ENCODE measurements around the gene C10orf71.

C10orf71 gene, protein sequence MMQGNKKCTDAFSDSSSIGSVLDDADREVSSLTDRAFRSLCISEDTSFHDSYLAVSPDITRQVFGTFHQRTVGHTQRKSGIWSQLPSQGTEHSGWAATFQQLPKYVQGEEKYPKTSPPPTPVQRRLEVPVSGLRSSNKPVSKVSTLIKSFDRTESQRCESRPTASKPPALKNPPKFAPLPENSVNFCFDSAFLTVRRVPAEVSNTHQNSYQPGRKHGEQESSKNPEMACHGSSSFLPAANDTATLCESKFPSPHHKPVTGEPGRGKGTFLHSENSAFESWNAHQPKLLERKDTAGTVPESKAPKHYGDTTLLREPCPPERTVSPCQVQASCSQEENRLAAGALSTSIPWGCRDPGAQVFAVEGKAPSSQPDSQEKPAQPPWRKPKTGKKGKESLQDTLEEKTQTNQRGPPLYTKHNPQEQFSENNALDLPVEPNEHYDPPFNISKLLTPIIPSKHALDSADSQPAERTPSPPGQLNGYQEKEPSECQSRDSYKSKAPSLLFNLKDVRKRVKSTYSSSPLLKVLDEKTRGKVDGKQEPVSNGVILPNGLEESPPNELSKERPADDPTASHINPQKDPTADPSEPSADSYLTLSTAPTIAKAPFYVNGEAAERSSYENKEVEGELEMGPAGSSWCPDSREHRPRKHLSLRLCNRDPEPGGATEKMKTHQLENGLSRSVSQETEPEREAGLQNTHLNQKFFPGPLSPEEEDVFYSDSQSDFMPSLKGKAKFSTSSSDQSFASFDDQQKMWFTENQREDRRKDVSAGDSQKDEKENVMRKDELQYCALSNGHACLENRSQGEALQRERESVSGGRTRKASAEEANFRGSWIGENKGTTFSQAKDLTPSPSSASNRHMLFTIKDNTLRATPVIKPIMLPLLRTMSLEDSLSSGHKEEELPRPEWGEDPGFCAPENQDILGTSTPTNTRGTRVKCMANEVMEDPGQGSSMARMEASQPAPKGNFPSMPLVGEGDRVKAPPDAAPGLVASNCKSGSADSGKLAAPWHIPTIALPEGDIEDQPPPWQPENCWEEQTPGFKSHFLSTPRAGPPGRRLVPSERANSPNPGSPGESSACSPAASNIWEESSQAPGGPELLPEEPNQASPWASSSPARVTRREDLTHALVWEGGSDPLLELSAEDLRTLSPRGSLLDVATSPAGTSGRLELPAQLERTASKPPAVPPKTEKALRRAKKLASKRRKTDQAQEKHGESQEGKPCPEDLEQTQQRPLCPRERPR (N-terminal part only)

GRCh38 chr10:49298983-49299815, at the start of gene C10orf71:
TSS of gene C10orf71 (plus strand) at chr10:49299170. CDS start at chr10:49322546, 23,376 bp downstream.
- DNase-seq: no peak

DNA sequence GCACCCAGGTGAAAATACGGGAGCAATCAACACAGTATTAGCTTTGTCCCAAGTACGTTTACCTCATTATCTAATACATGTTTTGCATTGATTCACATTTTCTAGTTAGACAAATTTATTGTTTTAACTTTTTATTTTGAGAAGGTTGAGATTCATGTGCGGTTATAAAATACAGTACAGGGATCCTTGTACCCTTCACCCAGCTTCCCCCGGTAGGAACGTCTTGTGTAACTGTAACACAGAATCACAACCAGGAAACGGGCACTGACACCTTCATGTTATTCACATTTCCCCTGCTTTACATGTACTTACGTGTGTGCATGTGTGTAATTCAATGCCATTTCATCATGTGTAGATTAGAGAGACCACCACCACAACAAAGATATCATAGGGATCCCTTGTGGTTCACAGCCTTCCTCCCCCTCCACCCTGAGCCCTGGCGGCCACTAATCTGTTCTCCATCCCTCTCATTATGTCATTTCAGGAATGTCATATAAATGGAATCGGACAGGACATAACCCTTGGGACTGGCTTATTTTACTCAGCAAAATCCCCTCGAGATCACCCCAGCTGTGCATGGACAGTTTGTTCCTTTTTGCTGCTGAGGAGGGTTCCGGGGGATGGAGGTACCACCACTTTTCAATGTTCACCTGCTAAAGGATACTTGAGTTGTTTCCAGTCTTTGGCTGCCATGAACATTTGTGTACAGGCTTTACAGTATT, 46.5 kb upstream of the C10orf71 start:
- no peak for DNase-seq

DNA sequence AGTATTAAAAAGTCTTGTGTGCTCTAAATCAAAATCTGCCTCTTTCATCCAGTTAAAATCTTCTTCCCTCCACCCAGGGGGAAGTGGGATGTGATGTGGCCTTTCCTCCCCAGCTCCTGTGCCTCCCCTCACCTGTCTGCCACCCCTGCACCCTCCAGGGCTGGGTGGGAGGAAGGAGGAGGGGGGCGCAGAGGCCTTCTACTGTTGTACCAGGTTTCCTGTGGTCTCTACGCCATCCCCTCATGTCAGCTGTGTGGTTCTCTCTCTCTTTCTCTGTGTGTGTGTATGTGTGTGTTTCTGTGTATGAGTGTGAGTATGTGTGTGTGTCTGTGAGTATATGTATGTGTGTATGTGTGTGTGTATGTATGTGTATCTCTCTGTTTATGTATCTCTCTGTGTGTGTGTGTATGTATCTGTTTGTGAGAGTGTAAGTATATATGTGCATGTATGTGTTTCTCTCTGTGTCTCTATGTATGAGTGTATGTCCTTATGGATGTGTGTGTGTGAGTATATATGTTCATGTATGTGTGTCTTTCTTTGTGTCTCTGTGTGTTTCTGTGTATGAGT, 45.5 kb upstream of the C10orf71 start:
- DNase-seq: no peak

DNA sequence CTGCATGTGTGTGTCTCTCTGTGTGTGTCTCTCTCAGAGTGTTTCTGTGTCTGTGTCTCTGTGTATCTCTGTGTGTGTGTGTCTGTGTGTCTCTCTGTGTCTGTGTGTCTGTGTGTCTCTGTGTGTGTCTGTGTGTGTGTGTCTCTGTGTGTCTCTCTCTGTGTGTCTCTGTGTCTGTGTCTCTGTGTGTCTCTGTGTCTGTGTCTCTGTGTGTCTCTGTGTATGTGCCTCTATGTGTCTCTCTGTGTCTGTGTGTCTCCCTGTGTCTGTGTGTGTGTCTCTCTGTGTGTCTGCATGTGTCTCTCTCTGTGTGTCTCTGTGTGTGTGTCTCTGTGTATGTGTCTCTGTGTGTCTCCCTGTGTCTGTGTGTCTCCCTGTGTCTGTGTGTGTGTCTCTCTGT, 44.8 kb upstream of the C10orf71 start:
- DNase-seq: no peak

- DNase-seq: no peak
Measured at GRCh38 chr10:49254556-49255318, 44.2 kb upstream of the C10orf71 start.

- DNase-seq: no peak
Measured at GRCh38 chr10:49255883-49256282, 43.1 kb upstream of the C10orf71 start.

GRCh38 chr10:49257154-49257553, 41.8 kb upstream of the C10orf71 start:
- DNase-seq: no peak

DNA sequence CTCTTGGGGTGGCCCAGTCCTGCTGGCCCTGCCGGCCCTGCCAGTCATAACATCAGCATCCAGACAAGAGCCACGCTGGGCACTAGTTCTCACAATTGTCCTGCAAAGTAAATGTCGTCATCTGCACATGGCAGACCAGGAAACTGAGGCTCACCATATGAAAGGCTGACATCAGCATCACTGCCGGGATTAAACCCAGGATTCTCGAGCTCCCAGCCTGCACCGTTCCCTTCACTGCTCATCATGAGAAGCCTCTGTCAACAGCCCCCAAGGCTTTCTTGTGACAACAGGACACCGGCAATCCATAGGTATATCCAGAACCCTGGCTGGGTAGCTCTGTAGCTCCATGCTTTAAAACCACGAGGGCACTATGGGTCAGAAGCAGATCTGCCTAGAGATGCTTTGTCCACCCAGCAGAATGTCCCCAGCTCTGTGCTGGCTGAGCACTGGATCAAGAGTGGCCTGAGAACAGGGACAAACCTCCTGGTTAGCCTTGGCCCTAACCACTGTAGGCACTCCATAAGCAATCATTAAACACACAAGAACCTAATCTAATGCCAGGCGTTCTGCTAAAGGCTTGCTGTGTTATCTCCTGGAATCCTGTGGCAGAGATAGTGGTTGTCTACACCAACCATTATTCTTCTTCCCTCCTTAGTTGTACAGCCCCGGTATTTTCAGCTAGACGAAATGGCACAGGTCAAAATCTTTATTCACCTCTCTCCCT, 41.2 kb upstream of the C10orf71 start:
- no peak for DNase-seq

- no peak for DNase-seq
Measured at GRCh38 chr10:49258350-49258683, 40.7 kb upstream of the C10orf71 start.

GRCh38 chr10:49260644-49261296, 38.2 kb upstream of the C10orf71 start:
- DNase-seq: no peak

- DNase-seq: no peak
Measured at GRCh38 chr10:49263591-49263990, 35.4 kb upstream of the C10orf71 start.

DNA sequence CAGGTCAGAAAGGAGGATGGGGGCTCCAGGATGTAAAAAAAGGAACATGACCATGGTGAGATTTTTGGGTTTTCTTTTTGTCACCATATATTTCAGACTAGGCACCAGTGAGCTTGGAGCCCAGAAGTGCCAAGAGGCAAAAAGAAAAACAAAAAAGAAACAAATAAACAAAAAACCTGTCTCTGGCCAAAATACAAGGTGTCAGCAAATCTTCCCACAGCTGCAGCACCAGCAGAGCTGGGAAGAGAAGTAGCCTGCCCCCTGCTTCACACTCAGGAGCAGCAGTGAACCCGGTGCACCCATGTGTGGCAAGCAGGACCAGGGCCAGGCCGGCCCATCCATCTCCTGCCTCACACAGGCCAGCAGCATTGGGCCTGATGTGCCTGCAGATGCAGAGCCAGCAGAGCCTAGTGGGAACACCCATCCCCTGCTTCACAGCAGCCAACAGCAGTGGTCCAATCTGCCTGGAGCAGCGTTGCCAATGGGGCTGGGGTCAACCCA, 34.7 kb upstream of the C10orf71 start:
- no peak for DNase-seq

DNA sequence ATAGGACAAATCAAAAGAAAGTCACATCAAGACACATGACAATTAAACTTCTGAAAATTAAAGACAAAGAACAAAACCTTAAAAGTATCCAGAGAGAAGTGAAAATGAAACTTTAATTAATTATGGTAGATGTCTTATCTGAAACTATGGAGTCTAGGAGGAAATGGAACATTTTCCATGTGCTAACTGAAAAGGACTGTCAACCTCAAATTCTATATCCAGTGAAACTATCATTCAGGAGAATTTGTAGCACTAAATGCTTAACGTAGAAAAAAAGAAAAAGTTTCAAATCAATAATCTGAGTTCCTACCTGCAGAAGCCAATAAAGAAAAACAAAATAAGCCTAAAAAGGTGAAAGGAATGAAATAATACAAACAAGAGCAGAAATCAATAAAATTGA, 33.1 kb upstream of the C10orf71 start:
- no peak for DNase-seq

DNA sequence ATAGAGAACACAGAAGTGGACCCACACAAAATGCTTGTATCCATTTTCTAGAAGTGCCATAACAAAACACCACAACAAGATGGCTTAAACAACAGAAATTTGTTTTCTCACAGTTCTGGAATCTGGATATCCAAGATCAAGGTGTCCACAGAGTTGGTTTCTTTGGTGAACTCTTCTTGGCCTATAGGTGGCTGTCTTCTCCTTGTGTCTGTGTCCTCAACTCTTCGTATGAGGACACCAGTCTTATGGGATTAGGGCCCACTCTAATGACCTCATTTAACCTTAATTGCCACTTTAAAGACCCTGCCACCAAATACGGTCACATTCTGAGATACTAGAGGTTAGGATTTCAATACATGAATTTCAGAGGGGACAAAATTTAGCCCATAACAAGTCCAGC, 30.8 kb upstream of the C10orf71 start:
- DNase-seq: no peak

DNA sequence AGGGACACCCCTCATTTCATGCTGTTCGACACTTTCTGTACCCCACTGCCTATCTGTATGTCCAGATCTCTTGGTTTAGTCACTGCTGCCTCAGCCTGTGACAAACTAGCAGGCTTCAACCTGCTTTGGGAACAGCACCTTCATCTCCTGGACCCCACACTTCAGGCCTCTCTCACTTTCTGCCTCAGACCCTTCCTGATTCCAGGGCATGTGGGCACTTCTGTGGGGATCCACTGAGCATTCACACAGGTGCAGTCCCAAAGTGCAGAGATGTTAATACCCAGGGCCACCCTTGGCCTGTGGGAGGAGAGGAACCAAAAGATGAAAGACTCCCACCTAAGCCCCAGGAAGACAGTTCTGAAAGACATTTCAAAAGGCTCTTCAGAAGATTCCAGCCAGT, 29.4 kb upstream of the C10orf71 start:
- DNase-seq: no peak

- no peak for DNase-seq
Measured at GRCh38 chr10:49270565-49270964, 28.4 kb upstream of the C10orf71 start.

DNA sequence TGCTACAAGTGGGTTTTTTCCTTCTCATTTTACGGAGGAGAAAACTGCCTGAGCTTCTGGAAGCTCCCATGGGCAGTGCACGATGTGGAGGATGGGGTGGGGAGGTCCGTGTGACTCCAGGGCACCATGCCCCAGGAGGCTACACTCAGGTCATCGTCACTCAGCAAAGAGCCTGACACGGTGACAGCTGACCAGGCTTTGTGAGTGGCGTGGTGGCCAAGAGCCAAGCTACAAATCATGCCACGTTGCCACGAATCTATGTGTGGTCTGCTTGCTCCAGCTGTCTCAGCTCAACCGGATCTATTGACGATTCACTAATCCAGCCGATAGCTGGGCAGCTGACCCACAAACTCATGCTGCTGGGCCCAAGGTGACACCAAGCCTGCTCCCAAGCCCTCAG, 27.6 kb upstream of the C10orf71 start:
- no peak for DNase-seq

- DNase-seq: no peak
Measured at GRCh38 chr10:49272251-49273081, 26.5 kb upstream of the C10orf71 start.
